ENCODE results near the gene PBXIP1.

DNA sequence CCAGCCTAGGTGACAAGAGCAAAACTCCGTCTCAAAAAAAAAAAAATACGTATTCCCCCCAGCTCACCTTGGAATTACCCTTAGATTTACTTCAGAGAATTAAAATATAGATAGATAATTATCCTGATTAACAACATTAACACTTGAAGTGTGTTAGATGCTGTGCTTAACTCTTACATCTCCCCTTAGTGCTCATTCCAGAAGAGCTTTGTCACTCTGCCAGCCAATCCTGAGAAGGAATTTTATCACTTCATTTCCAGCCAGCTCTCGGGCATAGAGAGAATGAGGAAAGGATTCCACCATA, 16.3 kb upstream of the PBXIP1 start:
- TF ChIP-seq CTCF (IDR thresholded peaks at IDR 0.05) (no peak), ZFX (IDR thresholded peaks at IDR 0.05; ENCODE audit: borderline replicate concordance) (no peak)

All from 22Rv1 (cell line).